Renal cortical epithelial cell (primary cell): ENCODE results near the gene CDK5RAP2. TPM values are rescaled to one million over a fixed set of nuclear protein-coding genes. Genes with fewer than 3 reads are reported as not detected.

Source experiments
- DNase-seq: peaks from one replicate; pipeline ENCODE4 v3.0.0-alpha.2; 2011; ENCODE audit warnings: low read depth
- total RNA-seq: library from RNA; depleted of rRNA; stranded (reverse); fragments of >200 nt; gene quantifications from 2 replicates; pipeline ENCODE4 v1.2.3, GENCODE V29; 2014

Gene CDK5RAP2
- total RNA-seq, 1 donor from 2014 or later: 47.7 TPM

DNA sequence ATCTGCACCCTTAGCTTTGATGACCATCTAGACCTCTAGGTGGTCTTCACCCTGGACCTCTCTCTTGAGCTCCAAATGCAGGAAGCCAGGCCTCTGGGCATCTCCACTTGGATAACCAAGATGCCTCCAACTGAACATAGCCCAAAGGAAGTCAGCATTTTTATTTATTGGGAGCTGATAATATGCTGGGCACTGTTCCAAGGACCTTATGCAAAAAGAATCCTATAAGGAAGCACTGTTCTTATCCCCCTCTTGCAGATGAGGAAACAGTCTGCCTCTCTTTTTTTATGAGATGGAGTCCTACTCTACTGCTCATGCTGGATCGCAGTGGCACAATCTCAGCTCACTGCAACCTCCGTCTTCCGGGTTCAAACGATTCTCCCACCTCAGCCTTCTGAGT lies 219.9 kb downstream of the CDK5RAP2 start:
- no peak for DNase-seq

DNA sequence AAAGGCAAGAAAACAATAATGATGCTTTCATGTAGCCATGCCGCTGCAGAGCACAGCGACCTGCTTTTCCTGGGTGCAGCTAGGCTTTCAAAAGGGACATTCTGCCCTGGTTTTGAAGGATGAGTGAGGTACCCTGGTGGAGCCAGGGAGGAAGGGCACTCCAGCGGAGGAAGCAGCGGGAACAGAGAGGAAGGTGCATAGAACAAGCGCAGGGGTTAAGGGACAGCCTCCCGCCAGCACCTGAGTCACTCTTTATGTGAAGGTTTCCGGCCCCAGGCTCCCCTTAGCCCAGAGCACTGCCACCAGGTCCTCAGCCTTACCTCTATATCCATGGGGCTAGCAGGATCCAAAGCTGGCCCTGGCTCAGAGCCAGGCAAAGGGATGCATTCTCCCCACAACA lies 221.1 kb downstream of the CDK5RAP2 start:
- no peak for DNase-seq

- no peak for DNase-seq
Measured at GRCh38 chr9:120353506-120353905, 226.5 kb downstream of the CDK5RAP2 start.

DNA sequence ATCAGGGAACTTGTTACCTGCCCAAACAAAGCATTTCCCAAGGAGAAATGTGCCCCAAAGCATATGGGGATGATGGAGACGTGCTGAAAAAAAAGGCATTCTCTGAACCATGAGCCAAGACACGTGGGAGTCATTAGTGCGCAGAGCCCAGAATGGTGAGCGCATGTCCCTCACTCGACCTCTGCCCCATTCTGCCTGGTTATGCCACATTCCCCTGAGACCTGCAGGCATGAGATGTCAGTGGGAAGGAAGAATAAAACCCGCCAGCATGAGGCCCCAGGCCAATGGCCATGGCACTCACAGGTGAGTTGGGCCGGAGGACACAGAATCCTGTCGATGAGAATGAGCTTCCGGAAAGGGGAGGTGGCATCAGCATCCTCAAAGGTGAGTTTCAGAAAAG lies 228.9 kb downstream of the CDK5RAP2 start:
- DNase-seq: no peak

GRCh38 chr9:120350596-120350995 lies 229.4 kb downstream of the CDK5RAP2 start:
- no peak for DNase-seq

GRCh38 chr9:120348951-120349429 lies 231.0 kb downstream of the CDK5RAP2 start:
- DNase-seq: peak; percentile 48

DNA sequence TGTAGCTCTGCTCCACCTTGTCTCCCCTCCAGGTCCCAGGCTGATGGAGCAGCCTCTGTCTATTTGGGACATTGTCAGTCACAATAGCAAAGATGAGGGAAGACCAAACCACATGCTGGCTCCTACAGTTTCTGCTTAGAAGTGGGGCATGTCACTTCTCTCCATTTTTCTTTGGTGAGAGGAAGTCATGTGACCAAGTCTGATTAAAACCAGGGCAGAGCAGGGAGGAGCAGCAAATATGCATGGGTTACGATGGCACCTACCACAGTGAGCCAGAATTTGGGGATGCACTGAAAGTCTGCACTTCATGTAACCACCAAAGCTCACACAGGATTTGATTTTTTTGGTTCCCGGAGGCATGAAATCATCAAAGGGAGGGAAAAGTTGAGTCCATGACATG lies 234.6 kb downstream of the CDK5RAP2 start:
- no peak for DNase-seq

DNA sequence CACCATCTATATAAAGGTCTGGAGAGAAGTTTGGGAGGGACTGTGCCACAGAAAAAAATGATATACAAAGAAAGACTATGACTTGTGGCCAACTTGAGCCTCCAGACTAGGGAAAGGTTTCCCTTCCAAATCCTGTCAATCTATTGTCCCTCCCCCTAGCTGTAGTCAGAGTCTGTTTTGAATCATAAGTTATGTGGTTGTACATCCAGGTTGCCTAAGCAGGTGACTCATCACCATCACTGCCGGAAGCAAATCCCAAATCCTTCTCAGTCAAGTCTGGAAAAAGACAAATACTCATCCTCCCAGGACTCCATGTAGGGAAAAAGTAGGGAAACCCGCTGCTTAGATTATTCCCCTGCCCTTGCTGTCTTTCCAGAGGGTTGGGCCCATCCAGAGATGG lies 235.7 kb downstream of the CDK5RAP2 start:
- peak; percentile 93 for DNase-seq

DNA sequence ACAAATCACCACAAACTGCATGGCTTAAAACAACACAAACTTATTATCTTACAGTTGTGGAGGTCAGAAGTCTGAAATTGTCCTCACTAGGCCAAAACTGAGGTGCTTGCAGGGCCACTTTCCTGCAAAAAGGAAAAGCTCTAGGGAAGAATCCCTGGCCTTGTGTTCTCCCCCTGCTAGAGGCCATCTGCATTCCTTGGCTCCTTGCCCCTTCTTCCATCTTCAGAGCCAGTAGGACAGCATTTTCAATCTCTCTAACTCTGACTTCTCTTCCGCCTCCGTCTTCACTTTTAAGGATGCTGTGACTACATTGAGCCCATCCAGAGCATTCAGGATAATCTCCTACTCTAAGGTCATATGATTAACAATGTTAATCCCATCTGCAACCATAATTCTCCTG lies 236.6 kb downstream of the CDK5RAP2 start:
- DNase-seq: no peak

Other genes with a start within 250 kb of the CDK5RAP2 start
- 16.5 and 28.0 TPM in 2 replicates for gene MEGF9, start 134.3 kb upstream of the CDK5RAP2 start, total RNA-seq
- 24.3 and 43.9 TPM in 2 replicates for gene FBXW2, start 213.2 kb upstream of the CDK5RAP2 start, total RNA-seq